ENCODE results near the gene NELFB. TPM values are rescaled to one million over a fixed set of nuclear protein-coding genes. Genes with fewer than 3 reads are reported as not detected.

Gene NELFB
- total RNA-seq = 10 to 100 TPM; 57.6 to 58.4 TPM

DNA sequence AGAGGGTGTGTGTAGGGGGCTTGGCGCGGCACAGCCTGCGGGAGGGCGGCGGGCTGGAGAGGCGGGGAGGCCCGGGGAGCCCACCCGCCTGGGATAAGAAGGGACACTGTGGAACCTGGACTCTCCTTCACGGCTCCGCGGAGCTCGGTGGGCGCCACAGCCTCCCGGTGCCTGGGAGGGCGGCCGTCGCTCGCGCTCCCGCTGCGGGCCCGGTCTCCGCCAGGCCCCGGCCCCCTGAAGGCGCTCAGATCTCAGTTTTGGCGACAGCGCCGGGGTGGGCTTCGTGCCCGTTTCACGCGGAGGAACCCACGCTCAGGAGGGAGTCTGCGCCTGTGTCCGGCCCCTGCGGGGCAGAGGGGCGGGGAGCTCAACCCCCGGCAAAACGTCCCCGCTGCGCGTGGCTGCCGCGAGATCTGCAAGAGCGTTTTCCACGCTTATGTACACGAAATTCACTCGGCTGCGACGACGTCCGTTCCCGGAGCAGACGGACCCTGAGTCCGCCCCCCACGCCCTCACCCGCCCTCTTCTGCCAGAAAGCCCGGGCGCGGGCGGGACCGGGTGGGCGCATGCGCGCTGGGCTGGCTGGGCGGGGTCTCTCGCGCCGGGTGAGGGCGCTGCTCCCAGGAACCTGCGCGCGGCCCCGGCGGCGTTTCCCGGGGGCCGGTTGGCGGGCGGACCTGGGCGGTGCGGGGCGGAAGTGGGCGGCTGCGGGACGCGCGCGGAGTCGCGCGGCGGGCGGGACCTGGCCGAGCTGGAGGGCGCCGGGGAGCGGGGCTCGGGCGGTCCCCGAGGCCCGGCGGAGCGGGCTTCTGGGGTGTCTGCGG lies at the start of gene NELFB:
Gene NELFB, plus strand, starts transcription at position 704 of the 824 bp plus-strand sequence.
- H3K36me3 Mint-ChIP-seq = peaks cover 0 to 16% of the 10 kb centered on the region in 2 donors
- ATAC-seq (peak; percentile 81 to 90), DNase-seq (ENCODE audit: low spot score in 2 of 2) (peak; percentile 97 to 100)
- peak within 1 kb of the TSS; percentile 84 to 85 for H3K27ac Mint-ChIP-seq
- H3K9me3 Mint-ChIP-seq = no peaks in the 10 kb centered on the region

DNA sequence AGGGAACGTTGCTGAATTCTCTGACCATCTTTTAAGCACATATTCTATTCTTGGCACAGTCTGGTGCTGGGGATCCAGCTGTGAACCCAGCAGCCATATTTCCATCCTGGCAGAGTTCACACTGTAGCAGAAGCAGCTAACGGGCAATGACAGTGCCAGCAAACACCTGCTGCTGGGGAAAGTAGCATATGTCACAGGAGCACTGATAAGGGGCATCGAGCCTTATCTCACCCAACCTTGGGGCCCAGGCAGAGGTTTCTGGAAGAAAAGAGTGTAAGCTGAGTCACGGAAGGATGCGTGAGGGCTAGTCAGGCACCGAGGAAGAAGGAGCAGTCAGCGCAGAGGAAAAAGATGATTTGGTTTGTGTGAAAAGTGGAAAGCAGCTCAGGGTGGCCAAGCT lies 48.5 kb upstream of the NELFB start:
- ATAC-seq = no peak
- peaks cover 28 to 33% of the 10 kb centered on the region in 2 donors for H3K36me3 Mint-ChIP-seq
- peak overlapping the region; percentile 94 to 97 for H3K27ac Mint-ChIP-seq
- DNase-seq (ENCODE audit: low spot score in 2 of 2) = no peak
- H3K9me3 Mint-ChIP-seq = no peaks in the 10 kb centered on the region

DNA sequence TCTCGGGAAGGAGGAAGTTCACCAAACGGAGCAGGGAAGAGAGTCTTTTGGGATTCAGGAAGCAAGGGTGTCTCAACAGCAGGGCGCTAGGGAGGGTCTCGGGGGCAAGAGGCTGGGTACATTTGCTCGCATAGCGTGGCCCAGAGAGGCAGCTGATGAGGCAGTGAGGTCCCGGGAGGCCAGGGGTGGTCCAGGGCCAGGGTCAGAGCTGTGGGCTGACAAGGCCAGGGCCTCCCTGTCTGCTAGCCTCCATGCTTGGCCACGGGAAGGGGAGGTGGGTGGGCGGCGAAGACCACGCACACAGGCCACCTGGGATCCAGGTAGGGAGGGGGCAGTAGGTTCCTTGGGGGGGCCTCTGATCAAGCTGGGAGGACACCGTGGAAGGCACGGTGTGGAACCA lies 43.6 kb upstream of the NELFB start:
- Mint-ChIP-seq H3K36me3 (peaks cover 12 to 15% of the 10 kb centered on the region in 2 donors), H3K27ac (peak overlapping the region; percentile 47 to 74), H3K9me3 (no peaks in the 10 kb centered on the region)
- DNase-seq (ENCODE audit: low spot score in 2 of 2) = no peak
- ATAC-seq = no peak

DNA sequence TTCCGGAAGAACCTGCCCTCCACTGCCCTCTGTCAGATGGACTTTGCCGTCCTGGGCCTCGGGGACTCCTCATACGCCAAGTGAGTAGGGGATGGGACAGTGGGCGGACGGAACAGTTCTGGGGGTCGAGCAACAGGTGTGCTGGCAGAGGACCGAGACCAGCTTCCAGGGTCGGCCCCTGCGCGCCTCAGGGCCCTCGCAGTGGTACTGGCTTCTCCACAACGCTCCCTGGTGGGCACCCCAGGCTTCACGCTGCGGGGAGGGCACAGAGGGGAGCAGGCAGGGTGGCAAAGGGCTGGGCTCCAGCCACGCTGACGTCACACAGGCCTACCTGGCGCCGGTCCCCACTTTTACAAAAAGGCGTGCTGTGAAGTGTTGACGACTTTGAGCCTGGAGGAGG lies 42.6 kb upstream of the NELFB start:
- no peaks in the 10 kb centered on the region for H3K9me3 Mint-ChIP-seq
- peak in 1 of 2 donors; percentile 11 for ATAC-seq

DNA sequence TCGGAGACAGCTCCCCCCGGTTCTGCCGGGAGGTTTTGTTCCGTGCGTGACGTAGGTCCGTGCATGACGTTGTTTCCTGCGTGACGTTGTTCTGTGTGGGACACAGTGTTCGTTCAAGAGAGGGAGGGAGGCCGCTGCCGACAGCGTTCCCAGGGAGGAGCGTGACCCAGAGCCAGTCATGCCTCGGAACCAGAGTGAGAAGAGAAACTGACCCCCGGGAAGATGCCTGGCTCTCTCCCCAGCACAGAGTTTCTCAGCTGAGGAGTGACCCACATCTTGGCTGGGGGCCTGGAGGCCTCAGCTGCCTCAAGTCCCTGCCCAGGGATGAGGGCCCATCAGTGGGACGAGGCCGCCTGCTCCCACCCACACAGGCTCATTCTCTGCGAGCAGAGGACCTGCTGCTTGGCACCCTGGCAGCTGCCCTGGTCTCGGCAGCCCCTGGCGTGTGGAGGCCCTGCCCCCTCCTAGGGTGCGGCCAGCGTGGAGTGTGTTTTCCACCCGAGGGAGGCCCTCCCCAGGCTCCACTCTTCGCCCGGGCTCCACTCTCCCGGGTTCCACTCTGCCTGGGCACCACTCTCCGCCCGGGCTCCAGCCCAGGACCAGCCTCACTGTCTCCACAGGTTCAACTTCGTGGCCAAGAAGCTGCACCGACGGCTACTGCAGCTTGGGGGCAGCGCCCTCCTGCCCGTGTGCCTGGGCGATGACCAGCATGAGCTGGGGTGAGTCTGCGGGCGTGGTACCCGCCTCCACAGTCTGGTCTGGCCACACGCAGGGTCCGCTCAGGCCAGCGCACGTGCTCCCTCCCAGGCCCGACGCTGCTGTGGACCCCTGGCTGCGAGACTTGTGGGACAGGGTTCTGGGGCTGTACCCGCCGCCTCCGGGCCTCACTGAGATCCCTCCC lies 41.7 kb upstream of the NELFB start:
- H3K9me3 Mint-ChIP-seq = no peaks in the 10 kb centered on the region
- peaks cover 0 to 7% of the 10 kb centered on the region in 2 donors for H3K36me3 Mint-ChIP-seq
- DNase-seq (ENCODE audit: low spot score in 2 of 2) (no peak), ATAC-seq (no peak)
- H3K27ac Mint-ChIP-seq = no peak overlapping the region

More for the DNA sequence above, 42.6 kb upstream of the NELFB start:
- no peak for DNase-seq (ENCODE audit: low spot score in 2 of 2)
- Mint-ChIP-seq H3K36me3 (peaks cover 2 to 10% of the 10 kb centered on the region in 2 donors), H3K27ac (no peak overlapping the region)

DNA sequence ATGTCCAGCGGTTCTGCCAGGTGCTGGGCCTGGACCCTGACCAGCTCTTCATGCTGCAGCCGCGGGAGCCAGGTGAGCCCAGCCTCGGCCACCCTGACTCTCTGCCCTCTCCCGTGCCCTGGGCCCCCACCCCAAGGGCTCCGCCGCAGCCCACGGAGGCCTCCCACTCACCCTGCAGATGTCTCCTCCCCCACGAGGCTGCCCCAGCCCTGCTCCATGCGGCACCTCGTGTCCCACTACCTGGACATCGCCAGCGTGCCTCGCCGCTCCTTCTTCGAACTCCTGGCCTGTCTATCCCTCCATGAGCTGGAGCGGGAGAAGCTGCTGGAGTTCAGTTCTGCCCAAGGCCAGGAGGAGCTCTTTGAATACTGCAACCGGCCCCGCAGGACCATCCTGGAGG lies 40.5 kb upstream of the NELFB start:
- no peaks in the 10 kb centered on the region for H3K36me3 Mint-ChIP-seq
- H3K9me3 Mint-ChIP-seq = no peaks in the 10 kb centered on the region
- ATAC-seq (no peak), DNase-seq (ENCODE audit: low spot score in 2 of 2) (no peak)
- no peak overlapping the region for H3K27ac Mint-ChIP-seq

DNA sequence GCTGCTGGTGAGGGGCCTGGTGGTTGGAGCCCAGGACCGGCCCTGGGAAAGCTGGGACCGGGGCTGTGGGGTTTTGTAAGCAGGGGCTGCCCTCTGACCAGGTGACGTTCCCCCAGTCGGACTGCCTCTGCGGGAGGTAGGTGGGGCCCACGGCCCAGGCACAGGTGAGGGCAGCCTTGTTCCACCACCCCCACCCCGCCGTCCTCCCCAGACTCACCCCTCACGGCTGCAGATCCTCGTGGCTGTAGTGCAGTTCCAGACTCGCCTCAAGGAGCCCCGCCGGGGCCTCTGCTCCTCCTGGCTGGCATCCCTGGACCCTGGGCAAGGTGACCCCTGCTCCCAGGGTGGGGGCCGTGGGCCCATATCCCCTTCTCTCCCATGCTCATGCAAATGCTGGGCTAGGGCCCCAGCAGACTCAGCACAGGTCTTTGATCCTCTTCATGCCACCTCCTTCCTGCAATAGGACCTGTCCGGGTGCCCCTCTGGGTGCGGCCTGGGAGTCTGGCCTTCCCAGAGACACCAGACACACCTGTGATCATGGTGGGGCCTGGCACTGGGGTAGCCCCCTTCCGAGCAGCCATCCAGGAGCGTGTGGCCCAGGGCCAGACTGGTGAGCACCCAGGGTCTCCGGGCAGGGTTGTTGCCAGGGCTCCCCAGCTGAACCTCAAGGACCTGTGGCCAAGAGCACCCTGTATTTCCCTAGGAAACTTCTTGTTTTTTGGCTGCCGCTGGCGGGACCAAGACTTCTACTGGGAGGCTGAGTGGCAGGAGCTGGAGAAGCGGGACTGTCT lies 39.7 kb upstream of the NELFB start:
- Mint-ChIP-seq H3K36me3 (no peaks in the 10 kb centered on the region), H3K9me3 (no peaks in the 10 kb centered on the region), H3K27ac (peak overlapping the region in 1 of 2 donors; percentile 36)
- ATAC-seq = no peak
- no peak for DNase-seq (ENCODE audit: low spot score in 2 of 2)

DNA sequence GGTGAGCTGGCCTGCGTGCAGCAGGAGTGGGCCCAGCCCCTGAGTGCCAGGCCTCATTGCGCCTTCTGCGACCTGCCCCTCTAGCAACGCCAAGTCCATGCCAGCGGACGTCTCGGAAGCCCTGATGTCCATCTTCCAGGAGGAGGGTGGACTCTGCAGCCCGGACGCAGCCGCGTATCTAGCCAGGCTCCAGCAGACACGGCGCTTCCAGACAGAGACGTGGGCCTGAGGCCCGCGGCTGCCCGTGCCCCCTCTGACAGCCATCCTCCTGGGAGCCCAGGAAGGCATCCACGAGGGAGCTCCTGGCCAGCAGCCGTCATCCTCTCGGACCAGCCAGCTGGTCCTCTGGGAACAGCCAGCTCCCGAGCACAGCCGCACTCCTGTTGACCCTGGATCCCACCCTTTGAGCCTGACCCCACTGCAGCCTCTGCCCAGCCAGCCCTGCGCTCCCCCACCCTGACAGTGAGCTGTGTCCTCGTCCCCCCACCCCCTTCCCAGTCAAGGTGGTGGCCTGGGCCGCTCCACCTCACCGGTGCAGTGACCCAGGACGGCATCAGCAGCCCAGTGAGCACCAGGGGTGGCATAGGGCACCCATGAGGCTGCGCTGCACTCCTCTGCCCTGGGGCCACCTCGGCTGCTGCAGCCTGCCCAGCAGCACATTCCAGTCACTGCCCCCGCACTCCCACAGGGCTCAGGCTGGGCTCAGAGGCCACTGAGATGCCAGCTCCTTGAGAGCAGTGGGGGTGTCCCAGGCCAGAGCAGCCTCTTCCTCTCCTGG lies 38.8 kb upstream of the NELFB start:
- Mint-ChIP-seq H3K36me3 (no peaks in the 10 kb centered on the region), H3K27ac (no peak overlapping the region)
- ATAC-seq = no peak

DNA sequence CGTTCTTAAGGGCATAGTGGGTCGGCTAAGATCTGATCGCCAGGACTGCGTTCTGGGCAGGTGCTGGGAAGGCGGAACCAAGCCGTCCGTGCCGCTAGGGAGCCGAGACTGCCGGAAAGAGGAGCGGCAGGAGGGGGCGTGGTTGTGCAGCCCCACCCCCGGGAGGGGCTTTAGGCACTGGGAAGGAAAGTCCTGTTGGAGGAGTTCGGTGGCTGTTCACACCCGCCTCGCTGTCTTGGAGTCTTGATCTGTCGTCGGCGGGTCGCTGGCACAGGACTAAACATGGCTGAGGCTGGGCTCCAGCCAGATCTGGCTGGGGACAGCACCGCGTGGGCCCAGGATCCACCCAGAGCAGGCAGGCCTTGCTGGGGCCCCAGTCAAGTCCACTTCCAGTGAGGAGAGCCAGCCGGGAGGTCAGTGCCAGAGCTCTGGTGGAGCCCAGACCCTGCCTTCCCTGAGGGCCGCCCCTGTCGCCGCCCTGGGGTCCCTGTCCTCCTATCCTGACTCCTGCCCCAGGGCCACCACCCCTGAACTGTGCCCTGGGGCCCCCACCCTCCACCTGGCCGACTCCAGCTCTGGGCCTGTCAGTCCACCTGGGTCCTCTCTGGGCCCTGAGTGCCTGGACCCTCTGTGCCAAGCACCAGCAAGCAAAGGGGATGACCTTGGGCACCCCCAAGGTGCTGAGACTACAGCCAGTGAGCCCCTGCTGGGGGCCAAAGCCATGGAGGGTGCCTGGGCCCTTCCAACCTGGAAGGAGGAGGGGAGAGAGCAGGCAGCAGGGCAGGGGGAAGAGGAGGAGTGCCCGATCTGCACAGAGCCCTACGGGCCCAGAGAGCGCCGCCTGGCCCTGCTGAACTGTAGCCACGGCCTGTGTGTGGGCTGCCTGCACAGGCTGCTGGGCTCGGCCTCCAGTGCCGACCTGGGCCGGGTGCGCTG lies 37.6 kb upstream of the NELFB start:
- ATAC-seq (no peak), DNase-seq (ENCODE audit: low spot score in 2 of 2) (no peak)
- Mint-ChIP-seq H3K36me3 (no peaks in the 10 kb centered on the region), H3K27ac (no peak overlapping the region), H3K9me3 (no peaks in the 10 kb centered on the region)

More for the DNA sequence above, 38.8 kb upstream of the NELFB start:
- no peaks in the 10 kb centered on the region for H3K9me3 Mint-ChIP-seq
- no peak for DNase-seq (ENCODE audit: low spot score in 2 of 2)

DNA sequence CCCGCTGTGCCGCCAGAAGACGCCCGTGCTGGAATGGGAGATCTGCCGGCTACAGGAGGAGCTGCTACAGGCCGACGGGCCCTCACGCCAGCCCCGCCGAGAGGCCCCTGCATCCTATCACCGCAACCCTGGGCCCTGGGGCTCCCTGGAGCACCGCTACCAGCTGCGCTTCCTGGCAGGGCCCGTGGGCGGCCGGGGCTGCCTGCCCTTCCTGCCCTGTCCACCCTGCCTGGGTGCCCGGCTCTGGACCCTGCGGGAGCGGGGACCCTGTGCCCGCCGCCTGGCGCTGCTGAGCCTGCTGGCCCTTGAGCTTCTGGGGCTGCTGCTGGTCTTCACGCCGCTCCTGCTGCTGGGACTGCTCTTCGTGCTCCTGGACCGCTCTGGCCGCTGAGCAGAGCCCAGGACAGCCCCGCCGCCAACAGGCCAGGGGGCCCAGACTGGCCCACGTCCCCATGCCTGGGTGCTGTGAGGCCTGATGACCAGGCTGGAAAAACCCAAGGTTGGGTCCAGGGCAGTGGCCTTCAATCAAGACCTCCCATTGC lies 36.8 kb upstream of the NELFB start:
- no peaks in the 10 kb centered on the region for H3K9me3 Mint-ChIP-seq
- ATAC-seq = no peak
- no peaks in the 10 kb centered on the region for H3K36me3 Mint-ChIP-seq
- no peak for DNase-seq (ENCODE audit: low spot score in 2 of 2)
- H3K27ac Mint-ChIP-seq = no peak overlapping the region

DNA sequence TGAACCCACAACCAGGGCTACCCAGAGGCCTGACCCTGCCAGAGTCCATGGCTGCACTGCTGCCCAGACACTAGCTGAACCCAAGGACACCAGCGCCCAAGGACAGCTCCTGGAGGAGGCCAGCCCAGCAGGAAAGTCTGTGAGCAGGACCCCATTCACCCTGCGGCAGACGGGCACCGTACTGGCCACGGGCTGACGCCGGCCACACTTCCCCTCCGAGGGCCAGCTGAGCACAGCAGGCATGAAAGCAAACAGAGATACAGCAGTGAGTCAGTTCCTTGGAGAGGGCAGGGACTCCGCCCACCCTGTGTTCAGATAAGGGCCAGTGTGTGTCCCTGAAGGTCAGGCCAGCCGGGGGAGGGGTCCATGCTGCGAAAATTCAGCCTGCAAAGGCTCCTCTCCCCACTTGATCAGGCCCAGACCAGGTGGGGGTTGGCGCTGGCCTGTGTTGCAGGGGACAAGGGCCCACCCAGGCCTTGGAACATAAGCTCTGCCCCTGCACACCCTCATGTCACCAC lies 36.3 kb upstream of the NELFB start:
- Mint-ChIP-seq H3K9me3 (no peaks in the 10 kb centered on the region), H3K27ac (no peak overlapping the region), H3K36me3 (no peaks in the 10 kb centered on the region)
- no peak for ATAC-seq
- no peak for DNase-seq (ENCODE audit: low spot score in 2 of 2)

DNA sequence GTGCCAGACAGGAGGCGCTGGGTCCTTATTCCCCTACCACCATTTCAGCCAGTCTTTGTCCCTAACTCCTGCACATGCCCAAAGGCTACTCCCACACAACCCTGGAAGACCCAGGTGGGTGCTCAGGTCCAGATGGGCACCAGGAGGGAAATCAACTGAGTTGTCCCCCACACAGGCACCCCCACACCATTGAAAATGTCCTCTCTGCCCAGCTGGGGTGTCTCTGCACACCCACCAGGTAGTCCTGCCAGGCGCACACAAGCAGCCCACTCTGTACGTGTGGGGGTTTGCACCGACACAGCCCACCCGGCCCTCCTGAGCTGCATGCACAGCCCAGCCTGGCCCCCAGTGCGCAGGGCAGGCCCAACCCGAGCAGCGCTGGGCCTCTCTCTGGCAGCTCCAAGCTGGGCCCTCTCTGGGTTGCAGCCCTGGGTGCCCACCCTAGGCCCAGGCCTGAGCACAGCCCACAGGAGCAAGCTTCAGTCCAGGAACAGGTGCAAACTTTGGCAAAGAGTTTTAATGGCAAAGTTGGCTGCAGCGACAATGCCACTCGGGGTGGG lies 35.3 kb upstream of the NELFB start:
- H3K36me3 Mint-ChIP-seq = no peaks in the 10 kb centered on the region
- ATAC-seq = no peak
- no peaks in the 10 kb centered on the region for H3K9me3 Mint-ChIP-seq
- peak overlapping the region in 1 of 2 donors; percentile 56 for H3K27ac Mint-ChIP-seq
- DNase-seq (ENCODE audit: low spot score in 2 of 2) = no peak

DNA sequence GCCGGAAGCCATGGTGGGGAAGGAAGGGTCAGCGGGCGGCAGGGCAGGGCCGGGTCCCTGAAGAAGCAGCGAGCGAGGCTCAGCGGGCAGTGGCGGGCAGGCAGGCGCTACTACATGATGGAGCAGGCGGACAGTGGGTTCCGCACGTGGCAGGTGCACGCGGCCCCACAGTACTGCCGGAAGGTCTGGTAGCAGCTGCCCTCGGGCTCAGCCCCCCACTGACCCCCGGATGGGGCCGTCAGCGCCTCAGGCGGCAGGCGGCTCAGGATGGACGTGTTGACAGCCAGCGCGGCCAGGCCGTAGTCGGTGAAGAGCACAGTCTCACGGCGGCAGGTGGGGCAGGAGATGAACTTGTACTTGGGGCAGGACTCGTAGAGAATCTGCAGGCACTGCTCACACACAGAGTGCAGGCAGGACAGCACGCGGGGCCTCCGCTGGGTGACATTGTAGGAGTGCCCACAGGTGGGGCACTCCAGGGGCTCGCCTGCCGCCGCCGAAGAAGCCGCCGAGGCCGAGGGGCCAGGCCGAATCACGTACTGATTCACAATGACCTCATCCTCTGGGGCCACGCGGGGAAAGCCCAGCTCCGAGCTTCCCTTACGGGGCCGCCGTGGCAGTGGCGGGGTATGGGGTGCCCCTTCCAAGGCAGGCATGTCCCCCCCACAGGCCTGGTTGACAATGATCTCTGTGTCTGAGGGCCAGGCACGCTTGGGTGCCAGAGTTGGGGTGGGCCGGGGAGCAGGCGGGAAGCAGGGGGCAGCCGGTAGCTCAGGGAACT lies 34.6 kb upstream of the NELFB start:
- no peak overlapping the region for H3K27ac Mint-ChIP-seq
- H3K36me3 Mint-ChIP-seq = no peaks in the 10 kb centered on the region
- no peaks in the 10 kb centered on the region for H3K9me3 Mint-ChIP-seq
- ATAC-seq (no peak), DNase-seq (ENCODE audit: low spot score in 2 of 2) (no peak)

DNA sequence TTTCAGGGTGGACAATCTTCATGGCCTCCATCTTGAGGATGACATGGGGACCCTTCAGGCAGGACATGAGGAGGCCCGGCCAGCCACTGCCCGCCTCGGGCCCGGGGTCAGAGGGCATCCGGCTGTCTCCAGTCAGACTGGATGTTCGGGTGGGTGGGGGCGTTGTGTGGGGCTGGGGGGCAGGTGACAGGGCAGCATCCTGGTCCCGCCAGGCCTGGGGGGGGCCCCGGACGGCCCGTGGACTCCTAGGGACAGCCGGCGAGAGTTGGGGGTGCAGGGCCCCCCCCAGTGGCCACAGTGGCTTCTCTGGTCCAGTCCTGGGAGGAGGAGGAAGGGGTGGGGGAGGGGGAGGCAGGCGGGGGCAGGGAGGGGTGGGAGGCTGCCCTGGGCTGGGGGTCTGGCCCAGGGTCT lies 34.0 kb upstream of the NELFB start:
- no peak overlapping the region for H3K27ac Mint-ChIP-seq
- no peaks in the 10 kb centered on the region for H3K9me3 Mint-ChIP-seq

More for the DNA sequence above, 34.0 kb upstream of the NELFB start:
- no peak for DNase-seq (ENCODE audit: low spot score in 2 of 2)
- H3K36me3 Mint-ChIP-seq = no peaks in the 10 kb centered on the region
- ATAC-seq = no peak
